Stimulated activated CD8-positive, alpha-beta memory T cell treated with anti-CD3 and anti-CD28 coated beads, Interleukin-15, amount 100 ng/mL, for 4 hours (primary cell): ENCODE data around the gene RYR2.
"Not testable (repeated sequence)": the region's sequence is repeated elsewhere in the genome, so short reads cannot be mapped to it uniquely, and the experiment has no call there.

ENCODE experiments used
- DNase-seq, 2 donors: peaks; one replicate each; pipeline ENCODE4 v3.0.0-alpha.2; 2020; ENCODE audit warnings: low read depth in 2 of 2

Gene RYR2

DNA sequence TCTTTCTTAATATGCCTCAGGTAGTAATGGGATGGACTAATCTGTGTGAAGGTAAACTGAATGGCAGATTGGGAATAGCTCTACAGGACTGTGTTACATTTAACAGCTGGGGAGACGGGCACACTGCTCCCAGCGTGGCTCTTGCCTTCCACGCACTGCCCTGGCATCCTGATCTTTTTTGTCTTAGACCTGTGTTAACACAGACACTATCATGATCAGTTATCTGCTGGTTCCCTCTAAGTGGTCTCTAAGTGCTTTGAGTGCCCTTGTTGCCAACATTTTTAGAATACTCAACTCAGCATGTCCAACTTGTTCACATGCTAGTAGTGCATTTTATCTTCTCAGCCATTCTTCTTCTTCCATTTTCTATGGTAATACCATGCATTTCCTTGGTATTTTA lies 208.1 kb downstream of the RYR2 start:
- no peak for DNase-seq

DNA sequence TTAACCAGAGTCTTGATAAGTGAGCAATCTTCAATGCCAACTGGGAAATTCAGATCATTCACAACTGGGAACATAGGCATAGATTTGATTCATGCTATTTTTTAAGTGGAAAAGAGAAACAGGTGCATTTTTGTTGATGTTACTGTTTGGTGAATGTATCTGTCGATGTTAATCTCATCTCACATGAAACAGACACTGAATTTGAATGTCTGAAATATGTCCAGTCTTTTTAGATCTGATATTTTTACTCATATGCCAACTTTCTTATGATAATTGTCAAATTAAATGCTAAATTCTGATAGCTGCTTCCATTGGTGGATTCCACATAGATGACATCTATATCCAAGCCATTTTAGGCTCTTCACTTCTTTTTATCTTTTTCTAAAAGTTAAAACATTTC lies 213.1 kb downstream of the RYR2 start:
- DNase-seq = no peak

DNA sequence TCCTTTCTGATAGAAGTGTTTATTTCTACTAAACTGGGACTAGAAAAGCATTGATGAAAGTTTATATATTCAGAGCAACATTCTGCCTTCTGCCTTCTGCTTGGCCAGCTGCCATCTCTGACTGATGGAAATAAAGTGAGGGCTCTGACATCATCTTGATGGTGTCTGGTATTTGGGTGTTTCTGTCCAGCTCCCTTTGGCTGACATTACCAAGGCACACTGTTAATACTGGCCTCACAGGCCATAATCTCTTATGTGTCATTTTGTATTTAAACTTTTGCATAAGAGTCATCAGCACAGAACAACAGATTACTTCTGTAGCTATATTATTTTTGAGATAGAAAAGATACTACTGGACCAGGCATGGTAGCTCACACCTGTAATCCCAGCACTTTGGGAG lies 216.9 kb downstream of the RYR2 start:
- DNase-seq = no peak

DNA sequence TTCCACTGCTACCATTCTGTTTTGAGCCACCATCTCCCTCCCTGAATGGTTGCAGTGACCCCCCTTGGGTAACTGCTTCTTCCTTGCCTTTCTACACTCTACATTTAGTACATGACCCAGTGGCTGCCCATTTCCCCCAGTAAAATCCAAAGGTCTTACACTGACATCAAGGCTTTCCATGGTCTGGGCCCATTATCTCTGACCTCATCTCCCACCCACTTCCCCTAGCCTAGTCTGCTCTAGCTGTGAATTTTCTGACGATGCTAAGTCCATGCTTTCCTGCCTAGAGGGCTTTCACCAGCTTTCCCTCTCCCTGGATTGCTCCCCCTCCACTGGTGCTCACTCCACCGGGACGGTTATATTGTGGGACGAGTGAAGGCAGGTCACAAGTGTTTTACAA lies 219.2 kb downstream of the RYR2 start:
- DNase-seq = no peak

DNA sequence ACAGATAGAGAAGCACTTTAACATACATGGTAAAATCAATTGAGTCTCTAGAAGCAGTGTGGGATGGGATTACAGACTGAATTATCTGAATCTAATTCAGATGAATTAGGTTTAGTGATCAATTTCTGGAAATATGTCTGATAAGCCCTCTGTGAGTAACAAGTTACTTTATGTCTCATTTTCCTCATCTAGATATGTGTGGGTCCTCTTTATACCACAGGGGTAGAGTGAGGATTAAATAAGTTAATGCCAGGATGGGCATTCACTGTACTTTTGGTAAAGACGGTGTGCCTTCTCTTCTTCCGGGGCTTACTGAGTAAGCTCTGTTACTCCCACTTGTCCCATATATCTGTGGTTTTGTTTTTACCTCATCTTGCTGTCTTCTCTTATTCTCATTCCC lies 225.8 kb downstream of the RYR2 start:
- no peak for DNase-seq

DNA sequence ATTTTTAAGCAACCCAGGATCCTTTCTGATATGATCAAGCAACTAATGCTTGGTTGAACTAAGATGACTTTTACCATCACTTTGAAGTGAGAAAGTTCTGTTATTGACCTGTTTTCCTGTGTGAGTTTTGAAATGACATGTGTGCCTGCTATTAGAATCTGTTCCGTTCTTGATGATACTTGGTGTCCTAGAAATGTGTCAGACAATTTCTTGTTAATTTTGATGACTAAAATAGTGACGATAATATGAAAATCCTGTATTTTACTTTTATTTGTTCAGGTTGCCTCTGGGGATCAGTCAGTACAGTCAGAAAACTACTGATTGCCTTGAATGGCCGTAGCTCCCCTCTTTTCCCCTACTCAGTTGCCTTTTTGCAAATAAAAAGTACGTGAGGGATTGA lies 228.0 kb downstream of the RYR2 start:
- DNase-seq = no peak

DNA sequence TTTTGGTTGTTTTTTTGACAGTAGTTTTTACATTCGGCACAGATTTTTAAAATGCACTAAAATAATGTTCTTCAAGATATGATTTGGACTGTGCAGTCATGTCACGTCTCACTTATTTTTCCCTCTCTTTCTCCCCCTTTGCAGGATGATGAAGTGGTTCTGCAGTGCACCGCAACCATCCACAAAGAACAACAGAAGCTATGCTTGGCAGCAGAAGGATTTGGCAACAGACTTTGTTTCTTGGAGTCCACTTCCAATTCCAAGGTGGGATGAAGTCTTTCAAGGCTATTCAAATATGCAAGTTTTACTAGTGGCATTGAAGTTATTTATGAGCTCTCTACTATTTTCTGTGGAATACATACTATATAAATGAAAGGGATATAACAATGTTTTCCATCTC lies 228.4 kb downstream of the RYR2 start:
- no peak for DNase-seq

DNA sequence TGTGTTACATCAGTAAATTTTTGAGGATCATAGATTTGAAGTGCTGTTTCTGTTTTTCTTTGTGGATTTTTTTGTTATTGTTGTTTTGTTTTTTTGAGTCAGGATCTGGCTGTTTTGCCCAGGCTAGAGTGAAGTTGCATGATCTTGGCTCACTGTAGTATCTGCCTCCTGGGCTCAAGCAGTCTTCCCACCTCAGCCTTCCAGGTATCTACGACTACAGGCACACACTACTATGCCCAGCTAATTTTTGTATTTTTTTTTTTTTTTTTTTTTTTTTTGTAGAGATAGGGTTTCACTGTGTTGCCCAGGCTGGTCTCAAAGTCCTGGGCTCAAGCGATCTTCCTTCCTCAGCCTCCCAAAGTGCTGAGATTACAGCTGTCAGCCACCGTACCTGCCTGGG lies 236.0 kb downstream of the RYR2 start:
- DNase-seq = not testable (repeated sequence)

DNA sequence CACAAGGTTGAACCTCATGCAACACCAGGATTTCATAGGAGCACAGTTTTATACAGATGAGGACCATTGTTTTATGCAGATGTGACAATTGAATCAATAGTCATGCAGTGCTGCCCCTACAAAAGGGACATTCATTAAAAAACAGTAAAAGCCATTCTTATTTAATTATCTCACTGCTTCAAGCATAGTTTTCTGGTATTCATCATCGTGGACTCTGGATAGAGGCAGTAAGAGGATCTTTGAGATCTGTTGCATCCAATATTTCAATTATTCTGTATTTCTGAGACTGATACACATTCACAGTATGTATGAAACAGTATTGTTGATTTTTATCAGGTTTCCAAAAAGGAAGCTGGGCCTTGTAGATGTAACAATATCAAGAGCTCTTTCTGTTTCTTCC lies 237.6 kb downstream of the RYR2 start:
- DNase-seq = no peak

DNA sequence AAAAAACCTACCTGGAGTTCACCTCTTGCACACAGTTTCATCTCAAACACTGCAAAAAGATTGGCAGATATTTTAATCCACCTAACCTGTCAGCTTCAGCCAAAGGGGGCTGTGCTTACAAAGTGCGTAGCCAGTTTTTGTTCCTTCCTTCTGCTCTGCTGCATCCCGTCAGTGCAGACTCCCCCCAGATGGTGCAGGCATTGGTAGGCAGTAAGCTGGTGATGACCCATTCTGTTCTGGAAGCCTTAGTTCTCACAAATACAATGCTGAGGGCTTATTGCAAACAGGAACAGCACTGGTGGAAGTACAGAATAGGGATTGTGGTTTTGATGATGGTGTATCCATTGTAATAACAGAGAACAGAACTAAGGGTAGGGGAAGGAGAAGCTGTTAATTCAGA lies 239.5 kb downstream of the RYR2 start:
- no peak for DNase-seq

DNA sequence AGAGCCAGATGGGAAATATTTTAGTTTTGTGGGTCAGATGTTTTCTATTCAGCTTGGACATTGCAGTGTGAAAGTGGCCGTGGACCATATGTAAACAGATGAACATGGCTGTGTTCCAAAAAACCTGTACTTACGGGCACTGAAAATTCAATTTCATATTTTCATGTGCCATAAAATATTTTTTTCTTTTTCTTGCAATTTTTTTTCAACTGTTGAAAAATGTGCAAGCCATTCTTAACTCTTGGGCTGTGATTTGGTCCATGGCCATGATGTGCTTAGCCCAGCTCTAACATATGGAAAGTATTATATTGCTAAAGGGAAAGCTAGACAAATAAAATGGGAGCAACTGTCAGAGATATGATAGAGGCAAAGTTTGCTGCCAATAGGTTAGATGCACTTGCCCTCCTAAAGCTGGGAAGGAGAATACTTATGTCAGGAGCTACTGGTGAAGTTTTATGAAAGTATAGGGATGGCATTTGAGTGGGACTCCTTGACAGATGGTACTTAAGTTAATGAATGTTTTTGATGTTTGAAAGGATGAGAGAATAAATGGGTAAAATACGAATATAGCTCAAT lies 240.3 kb downstream of the RYR2 start:
- DNase-seq = no peak

DNA sequence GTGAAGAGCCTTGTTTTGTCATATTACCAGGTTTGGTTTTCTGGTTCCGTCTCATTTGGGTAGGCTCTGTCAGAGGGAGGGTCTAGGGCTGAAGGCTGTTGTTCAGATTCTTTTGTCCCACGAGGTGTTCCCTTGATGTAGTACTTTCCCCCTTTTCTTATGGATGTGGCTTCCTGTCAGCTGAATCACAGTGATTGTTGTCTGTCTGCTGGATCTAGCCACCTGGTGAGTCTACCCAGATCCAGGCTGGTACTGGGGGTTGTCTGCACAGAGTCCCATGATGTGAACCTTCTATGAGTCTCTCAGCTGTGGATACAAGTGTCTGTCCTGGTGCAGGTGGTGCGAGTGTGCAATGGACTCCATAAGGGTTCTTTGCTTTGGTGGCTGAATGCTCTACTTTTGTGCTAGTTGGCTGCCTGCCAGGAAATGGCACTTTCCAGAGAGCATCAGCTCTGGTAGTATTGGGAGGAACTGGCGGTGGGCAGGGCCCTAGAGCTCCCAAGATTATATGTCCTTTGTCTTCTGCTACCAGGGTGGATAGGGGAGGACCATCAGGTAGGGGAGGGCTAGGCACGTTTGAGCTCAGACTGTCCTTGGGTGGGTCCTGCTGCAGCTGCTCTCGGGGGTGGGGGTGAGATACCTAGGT lies 246.0 kb downstream of the RYR2 start:
- DNase-seq = no peak

DNA sequence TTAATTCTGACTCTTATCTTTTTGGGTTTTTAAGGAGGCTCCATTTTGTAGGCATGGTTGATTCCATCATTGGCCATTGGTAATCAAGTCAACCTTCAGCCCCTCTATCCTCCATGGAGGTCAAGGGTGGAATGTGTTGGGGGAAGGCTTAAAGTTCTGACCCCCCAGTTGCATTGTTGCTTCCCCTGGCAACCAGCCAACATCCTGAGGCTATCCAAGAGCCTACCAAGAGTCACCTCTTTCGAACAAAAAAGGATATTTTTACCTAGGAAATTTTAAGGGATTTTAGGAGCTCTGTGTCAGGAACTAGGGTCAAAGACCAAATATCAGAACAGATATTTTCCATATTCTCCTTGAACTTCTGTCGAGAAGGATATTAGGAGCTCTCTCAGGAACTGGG lies 251.8 kb downstream of the RYR2 start:
- no peak for DNase-seq

DNA sequence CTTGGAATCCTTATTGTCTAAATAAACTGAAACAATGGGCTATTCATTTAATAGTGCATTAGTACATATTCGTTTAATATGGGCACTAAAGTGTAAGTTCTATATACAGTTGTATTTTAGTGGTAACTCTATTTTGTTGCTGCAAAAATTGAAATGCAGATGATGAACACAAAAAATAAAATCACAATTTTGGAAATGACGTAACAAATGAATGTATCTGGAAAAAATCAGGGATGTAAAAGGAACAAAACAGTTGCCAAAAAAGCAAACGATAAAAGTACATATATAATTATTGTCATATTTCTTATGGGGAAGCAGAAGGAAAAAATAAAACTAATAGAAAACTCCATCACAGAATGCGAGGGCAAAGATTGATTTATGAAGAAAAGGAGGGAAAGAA lies 254.9 kb downstream of the RYR2 start:
- DNase-seq = no peak

DNA sequence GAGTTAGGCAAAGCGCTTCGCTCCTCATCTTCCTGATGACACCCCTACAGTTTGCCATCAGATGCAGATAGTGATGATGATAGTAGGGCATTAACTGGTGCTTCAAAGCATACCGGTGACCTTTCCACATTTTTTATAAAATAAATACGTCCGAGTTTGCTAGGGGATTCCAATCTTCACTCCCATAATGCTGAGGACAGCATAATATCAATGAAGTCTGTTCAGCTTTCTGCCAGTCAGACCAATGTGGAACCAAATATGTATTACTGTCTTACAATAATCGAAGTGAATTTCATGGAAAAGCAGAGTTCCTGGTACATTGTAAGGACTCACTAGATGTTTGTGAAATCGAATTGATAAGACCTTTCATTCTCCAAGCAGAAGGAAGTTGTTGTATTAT lies 258.7 kb downstream of the RYR2 start:
- no peak for DNase-seq

DNA sequence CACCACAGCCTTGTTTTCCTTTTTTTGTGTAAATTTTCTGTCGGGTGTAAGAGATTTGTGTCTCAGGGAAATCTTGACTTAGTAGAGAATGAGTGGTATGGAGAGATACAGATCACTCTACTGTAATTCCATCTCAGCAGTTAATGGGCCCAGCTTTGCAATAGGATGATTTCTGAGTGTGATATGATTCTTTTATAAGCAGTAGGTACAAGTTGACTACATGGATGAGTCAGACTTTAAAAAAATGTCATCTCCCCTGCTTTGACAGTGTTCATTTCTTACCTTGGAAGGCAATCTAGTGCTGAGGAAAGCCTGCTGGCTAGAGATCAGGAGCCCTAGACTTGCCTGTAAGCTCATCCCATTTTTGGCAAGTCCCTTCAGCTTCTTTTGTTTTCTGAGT lies 261.9 kb downstream of the RYR2 start:
- DNase-seq = no peak

DNA sequence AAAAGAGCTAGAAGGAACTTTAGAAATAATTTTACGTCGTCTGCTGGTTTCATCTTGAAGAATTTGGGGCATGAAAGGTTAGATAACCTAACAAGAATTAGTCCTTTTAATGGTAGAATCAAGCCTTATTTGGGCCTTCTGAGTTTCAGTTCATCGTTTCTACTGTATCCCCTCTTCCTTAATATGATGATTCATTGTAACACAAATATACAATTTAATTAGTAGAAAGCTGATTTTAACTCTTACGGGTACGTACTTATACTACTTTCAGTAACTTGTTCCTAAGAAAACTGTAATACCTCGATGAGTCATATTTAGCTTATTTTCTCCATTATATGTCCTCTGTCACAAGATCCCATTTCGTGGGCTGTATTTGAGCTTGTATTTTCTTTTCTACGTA lies 264.7 kb downstream of the RYR2 start:
- DNase-seq = no peak

DNA sequence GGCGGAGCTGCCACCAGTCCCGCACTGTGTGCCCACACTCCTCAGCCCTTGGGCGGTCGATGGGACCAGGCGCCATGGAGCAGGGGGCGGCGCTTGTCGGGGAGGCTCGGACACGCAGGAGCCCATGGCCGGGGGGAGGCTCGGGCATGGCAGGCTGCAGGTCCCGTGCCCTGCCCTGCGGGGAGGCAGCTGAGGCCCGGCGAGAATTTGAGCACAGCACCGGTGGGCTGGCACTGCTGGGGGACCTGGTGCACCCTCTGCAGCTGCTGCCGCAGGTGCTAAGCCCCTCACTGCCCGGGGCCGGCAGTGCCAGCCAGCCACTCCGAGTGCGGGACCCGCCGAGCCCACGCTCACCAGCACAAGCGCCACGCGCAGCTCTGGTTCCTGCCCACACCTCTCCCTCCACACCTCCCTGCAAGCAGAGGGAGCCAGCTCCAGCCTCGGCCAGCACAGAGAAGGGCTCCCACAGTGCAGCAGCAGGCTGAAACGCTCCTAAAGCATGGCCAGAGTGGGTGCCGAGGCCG lies 267.7 kb downstream of the RYR2 start:
- no peak for DNase-seq

DNA sequence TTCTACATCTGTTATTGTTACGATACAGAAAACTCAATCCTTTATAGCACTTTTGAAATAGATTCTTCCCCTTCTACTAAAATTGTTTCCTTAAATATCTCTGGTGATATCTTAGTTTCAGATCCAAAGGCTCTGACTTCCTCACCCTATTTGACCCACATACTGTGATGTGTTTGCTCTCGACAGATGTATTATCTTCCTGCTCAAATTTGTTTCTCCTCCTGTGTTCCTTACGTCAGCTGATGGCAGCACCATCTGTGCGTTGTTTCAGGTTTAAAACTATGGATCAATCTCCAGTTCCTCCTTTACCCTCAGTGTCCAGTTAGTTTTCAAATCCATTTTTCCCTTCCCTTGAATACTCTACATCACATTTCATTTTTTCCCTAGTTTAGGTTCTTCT lies 274.4 kb downstream of the RYR2 start:
- DNase-seq = no peak

DNA sequence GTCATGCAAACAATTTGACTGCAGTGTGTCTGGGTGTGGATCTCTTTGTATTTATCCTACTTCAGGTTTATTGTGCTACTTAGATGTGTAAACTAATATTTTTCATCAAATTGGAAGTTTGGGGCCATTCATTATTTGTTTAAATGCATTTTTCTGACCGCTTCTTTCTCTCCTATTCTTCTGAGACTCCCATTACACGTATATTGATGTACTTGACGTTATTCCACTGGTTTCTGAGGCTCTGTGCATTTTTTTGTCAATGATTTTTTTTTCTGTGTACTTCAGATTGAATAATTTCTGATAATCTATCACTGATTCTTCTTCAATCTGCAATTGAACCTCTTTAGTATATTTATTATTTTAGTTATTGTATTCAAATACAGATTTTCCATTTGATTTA lies 276.8 kb downstream of the RYR2 start:
- DNase-seq = no peak

DNA sequence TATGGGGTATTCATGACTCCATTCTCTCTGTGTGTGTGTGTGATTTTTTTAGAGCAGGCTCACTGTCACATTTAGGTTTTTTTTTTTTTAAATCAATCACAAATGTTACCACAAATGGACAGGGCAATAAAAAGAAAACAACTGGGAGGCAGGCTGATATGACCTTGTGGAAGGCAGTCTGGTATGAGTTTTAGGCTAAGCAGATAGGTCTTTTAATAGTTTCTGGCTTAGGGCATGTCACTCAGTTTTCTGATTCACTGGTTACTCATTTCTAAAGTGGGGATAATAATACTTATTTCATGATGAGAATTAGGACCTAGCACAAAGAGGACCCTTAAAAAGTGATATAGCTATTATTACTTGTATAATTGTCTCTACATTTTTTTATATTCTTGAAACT lies 278.9 kb downstream of the RYR2 start:
- no peak for DNase-seq

DNA sequence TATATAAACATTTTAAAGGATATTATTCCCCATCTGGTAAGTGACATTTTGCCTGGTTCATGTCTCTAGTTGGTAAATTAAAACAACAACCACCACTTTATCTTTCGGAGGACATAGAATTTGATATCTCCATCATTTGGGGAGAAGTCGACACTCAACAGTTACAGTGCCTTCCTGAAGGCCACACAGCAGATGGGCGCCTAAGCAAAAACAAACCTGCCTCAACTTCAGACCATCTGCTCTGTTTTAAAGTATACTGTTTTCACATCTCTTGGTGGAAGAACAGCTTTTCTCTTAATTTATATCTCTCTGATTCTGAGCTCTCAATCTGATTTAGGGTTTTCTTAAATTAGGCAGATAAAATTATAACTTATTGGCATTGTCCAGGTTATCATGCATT lies 282.2 kb downstream of the RYR2 start:
- DNase-seq = no peak

DNA sequence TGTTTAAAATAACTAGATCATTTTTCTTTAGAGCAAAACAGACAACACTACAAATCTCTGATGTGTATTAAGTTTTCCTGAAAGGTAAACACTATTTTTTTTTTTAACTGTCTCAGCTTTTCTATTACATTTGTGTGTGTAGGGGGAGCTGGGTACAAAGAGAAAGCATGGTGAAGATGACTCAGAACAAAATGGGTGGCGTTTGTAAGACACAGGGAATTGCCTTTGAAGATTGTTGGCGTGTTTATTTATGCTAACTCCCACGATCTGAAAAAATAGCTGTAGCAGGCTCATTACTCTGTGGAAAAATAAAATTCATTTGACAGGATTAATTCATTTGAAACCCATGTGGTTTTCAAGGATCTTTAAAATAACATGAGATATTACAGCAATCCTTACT lies 285.1 kb downstream of the RYR2 start:
- DNase-seq = no peak

DNA sequence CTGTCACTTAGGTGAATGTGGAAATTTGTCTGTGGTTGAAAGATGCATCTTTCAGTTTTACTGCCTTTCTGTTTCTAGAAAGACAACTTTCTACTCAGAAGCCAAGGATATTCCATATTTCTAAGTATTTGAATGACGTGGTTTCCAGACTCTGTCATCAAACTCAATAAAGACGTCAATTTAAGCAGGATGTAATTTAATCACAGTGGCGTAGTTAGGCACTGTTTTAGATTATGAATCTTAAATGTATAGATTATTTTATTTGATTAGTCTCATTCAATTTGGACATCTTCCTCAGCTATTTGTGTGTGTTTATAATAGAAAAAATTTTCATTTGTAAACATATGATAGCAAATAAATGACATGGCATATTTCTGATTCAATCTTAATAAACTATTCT lies 298.9 kb downstream of the RYR2 start:
- no peak for DNase-seq
